Measurements from ENCODE around the gene CRK. TPM values are rescaled to one million over a fixed set of nuclear protein-coding genes. Genes with fewer than 3 reads are reported as not detected.

Gene CRK
- total and polyA plus RNA-seq, 10 of the 15 experiments (the other 5 are each of a cell fraction or from before 2014, with no cell fraction given): 11.1 to 23.8 (median 20.5) TPM

DNA sequence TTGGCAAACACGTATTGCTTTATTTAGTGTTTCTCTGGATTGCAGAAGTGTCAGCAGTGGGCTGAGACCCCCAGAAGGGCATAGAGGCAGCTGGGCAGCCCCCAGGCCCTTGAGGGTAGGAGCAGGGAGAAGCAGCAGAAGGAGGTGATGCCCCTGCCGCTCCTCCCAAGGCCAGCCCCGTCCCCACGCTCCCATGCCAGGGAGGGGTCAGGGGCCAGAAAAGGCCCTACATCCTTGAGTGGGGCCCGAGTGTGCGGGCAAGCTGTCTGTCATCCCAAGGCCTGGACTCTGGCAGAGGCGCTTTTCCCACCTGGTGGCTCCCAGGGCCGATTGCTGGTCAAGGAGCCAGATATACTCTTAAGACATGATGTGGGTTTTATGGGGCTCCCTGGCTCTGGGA lies 8.2 kb upstream of the CRK start:
- no peaks in the 10 kb centered on the region for H3K79me2 ChIP-seq (ENCODE audit: control insufficient read depth, insufficient read depth, low read length)
- intact Hi-C loops (cut with micrococcal nuclease; ENCODE audit: unreplicated experiment) (no loop called here), in situ Hi-C loops (cut with MboI) (no loop called here)
- peaks cover 16% of the 10 kb centered on the region for H3K4me1 ChIP-seq (ENCODE audit: control insufficient read depth, insufficient read depth, low read length)
- DNase-seq (ENCODE audit: low read depth, low spot score): no peak
- H3K4me3 ChIP-seq: no peak overlapping the region
- ChIA-PET CTCF (interaction anchor here (1.1 to 1.7 kb wide), 2 partner anchors 12 to 98 kb away, joined by 3 to 5 read pairs; no protein-coding TSS in a partner anchor), SMC1A (ENCODE audit: uncharacterized antibody, unreplicated experiment) (no interaction called here), POLR2A (interaction anchor here (0.7 to 2.1 kb wide), 2 partner anchors 10 to 121 kb away, joined by 5 to 11 read pairs; no protein-coding TSS in a partner anchor), RAD21 (ENCODE audit: unreplicated experiment) (no interaction called here)
- no peak overlapping the region for H3K9ac ChIP-seq (ENCODE audit: control insufficient read depth, insufficient read depth, low read length)
- no peak overlapping the region for H3K27ac ChIP-seq (ENCODE audit: control insufficient read depth, insufficient read depth)
- WGBS (ENCODE audit: insufficient coverage, insufficient replicate concordance, low lambda C conversion rate, missing lambda C conversion rate): 96% methylated on average over 8 of the region's 8 CpGs
- H3K4me2 ChIP-seq (ENCODE audit: control insufficient read depth, insufficient read depth): no peak overlapping the region
- no peaks in the 10 kb centered on the region; the same call in 2 of the 3 replicates for H3K9me3 ChIP-seq (replicated peaks; ENCODE audit: control insufficient read depth, insufficient read depth, low read length)
- no peak for FAIRE-seq
- H4K20me1 ChIP-seq (ENCODE audit: control insufficient read depth, insufficient read depth): no peaks in the 10 kb centered on the region
- no peak for ATAC-seq
- no TSS peak for BruUV-seq (replicated peaks)
- no peak overlapping the region for H2AFZ ChIP-seq (ENCODE audit: control insufficient read depth, low read depth, low read length)
- H3K36me3 ChIP-seq (ENCODE audit: control insufficient read depth in 2 of 2, insufficient read depth in 2 of 2, low read length in 1 of 2): peaks cover 5 to 10% of the 10 kb centered on the region in 2 experiments
- H3K27me3 ChIP-seq (replicated peaks in 1 of 2; ENCODE audit: control insufficient read depth in 2 of 2, insufficient read depth in 2 of 2, low read length in 1 of 2): no peaks in the 10 kb centered on the region
- TF ChIP-seq, protein P1, sequence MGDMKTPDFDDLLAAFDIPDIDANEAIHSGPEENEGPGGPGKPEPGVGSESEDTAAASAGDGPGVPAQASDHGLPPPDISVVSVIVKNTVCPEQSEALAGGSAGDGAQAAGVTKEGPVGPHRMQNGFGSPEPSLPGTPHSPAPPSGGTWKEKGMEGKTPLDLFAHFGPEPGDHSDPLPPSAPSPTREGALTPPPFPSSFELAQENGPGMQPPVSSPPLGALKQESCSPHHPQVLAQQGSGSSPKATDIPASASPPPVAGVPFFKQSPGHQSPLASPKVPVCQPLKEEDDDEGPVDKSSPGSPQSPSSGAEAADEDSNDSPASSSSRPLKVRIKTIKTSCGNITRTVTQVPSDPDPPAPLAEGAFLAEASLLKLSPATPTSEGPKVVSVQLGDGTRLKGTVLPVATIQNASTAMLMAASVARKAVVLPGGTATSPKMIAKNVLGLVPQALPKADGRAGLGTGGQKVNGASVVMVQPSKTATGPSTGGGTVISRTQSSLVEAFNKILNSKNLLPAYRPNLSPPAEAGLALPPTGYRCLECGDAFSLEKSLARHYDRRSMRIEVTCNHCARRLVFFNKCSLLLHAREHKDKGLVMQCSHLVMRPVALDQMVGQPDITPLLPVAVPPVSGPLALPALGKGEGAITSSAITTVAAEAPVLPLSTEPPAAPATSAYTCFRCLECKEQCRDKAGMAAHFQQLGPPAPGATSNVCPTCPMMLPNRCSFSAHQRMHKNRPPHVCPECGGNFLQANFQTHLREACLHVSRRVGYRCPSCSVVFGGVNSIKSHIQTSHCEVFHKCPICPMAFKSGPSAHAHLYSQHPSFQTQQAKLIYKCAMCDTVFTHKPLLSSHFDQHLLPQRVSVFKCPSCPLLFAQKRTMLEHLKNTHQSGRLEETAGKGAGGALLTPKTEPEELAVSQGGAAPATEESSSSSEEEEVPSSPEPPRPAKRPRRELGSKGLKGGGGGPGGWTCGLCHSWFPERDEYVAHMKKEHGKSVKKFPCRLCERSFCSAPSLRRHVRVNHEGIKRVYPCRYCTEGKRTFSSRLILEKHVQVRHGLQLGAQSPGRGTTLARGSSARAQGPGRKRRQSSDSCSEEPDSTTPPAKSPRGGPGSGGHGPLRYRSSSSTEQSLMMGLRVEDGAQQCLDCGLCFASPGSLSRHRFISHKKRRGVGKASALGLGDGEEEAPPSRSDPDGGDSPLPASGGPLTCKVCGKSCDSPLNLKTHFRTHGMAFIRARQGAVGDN (IDR thresholded peaks at IDR 0.05): no peak
- TF ChIP-seq POU2F2 (IDR thresholded peaks at IDR 0.05; ENCODE audit: borderline replicate concordance, low read depth, low read length): no peak
- no peak for TF ChIP-seq RAD51 (IDR thresholded peaks at IDR 0.05)
- TF ChIP-seq EP300 (IDR thresholded peaks at IDR 0.05; ENCODE audit: borderline replicate concordance in 1 of 2, control insufficient read depth in 1 of 2, low read depth in 2 of 2, low read length in 2 of 2): no peak
- TF ChIP-seq NR2C1 (IDR thresholded peaks at IDR 0.05): no peak
- TF ChIP-seq, protein P2, sequence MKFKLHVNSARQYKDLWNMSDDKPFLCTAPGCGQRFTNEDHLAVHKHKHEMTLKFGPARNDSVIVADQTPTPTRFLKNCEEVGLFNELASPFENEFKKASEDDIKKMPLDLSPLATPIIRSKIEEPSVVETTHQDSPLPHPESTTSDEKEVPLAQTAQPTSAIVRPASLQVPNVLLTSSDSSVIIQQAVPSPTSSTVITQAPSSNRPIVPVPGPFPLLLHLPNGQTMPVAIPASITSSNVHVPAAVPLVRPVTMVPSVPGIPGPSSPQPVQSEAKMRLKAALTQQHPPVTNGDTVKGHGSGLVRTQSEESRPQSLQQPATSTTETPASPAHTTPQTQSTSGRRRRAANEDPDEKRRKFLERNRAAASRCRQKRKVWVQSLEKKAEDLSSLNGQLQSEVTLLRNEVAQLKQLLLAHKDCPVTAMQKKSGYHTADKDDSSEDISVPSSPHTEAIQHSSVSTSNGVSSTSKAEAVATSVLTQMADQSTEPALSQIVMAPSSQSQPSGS (IDR thresholded peaks at IDR 0.05; ENCODE audit: low read length): no peak
- TF ChIP-seq, protein P3, sequence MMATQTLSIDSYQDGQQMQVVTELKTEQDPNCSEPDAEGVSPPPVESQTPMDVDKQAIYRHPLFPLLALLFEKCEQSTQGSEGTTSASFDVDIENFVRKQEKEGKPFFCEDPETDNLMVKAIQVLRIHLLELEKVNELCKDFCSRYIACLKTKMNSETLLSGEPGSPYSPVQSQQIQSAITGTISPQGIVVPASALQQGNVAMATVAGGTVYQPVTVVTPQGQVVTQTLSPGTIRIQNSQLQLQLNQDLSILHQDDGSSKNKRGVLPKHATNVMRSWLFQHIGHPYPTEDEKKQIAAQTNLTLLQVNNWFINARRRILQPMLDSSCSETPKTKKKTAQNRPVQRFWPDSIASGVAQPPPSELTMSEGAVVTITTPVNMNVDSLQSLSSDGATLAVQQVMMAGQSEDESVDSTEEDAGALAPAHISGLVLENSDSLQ (IDR thresholded peaks at IDR 0.05): no peak
- TF ChIP-seq CBX3 (IDR thresholded peaks at IDR 0.05; ENCODE audit: borderline replicate concordance, low read depth): no peak
- TF ChIP-seq TBL1XR1 (IDR thresholded peaks at IDR 0.05; ENCODE audit: low read depth, low read length): no peak
- no peak for TF ChIP-seq MYC (IDR thresholded peaks at IDR 0.05; ENCODE audit: insufficient read depth, insufficient read length, insufficient replicate concordance, low read length, severe bottlenecking)
- TF ChIP-seq, protein P4, sequence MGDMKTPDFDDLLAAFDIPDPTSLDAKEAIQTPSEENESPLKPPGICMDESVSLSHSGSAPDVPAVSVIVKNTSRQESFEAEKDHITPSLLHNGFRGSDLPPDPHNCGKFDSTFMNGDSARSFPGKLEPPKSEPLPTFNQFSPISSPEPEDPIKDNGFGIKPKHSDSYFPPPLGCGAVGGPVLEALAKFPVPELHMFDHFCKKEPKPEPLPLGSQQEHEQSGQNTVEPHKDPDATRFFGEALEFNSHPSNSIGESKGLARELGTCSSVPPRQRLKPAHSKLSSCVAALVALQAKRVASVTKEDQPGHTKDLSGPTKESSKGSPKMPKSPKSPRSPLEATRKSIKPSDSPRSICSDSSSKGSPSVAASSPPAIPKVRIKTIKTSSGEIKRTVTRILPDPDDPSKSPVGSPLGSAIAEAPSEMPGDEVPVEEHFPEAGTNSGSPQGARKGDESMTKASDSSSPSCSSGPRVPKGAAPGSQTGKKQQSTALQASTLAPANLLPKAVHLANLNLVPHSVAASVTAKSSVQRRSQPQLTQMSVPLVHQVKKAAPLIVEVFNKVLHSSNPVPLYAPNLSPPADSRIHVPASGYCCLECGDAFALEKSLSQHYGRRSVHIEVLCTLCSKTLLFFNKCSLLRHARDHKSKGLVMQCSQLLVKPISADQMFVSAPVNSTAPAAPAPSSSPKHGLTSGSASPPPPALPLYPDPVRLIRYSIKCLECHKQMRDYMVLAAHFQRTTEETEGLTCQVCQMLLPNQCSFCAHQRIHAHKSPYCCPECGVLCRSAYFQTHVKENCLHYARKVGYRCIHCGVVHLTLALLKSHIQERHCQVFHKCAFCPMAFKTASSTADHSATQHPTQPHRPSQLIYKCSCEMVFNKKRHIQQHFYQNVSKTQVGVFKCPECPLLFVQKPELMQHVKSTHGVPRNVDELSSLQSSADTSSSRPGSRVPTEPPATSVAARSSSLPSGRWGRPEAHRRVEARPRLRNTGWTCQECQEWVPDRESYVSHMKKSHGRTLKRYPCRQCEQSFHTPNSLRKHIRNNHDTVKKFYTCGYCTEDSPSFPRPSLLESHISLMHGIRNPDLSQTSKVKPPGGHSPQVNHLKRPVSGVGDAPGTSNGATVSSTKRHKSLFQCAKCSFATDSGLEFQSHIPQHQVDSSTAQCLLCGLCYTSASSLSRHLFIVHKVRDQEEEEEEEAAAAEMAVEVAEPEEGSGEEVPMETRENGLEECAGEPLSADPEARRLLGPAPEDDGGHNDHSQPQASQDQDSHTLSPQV (IDR thresholded peaks at IDR 0.05): no peak
- no peak for TF ChIP-seq CREM (IDR thresholded peaks at IDR 0.05; ENCODE audit: low read depth)
